Fibroblast of lung (primary cell): ENCODE results near the gene ZFP14. TPM values are rescaled to one million over a fixed set of nuclear protein-coding genes. Genes with fewer than 3 reads are reported as not detected.
A peak's percentile ranks its signal among the peaks of the same experiment; 100 is the strongest.

Source experiments
- DNase-seq, 2 donors: peaks; one replicate each; pipeline versions ENCODE4 v3.0.0 to v3.0.0-alpha.2; 2010; ENCODE audit warnings: low read depth in 2 of 2
- H2AFZ ChIP-seq: 2 replicates; pipeline ENCODE4 v1.5.1; 2012; ENCODE audit warnings: low read length, control low read depth, inconsistent platforms
- H3K27ac ChIP-seq: 2 replicates; pipeline ENCODE4 v1.5.1; 2011; ENCODE audit warnings: low read length, control low read depth; ENCODE audit not compliant: insufficient read depth
- H3K27me3 ChIP-seq: 2 replicates; pipeline ENCODE4 v1.5.1; 2011; ENCODE audit warnings: mild to moderate bottlenecking, low read length; ENCODE audit not compliant: control insufficient read depth, insufficient read depth
- H3K36me3 ChIP-seq: 2 replicates; pipeline ENCODE4 v1.5.1; 2011; ENCODE audit warnings: low read length; ENCODE audit not compliant: control insufficient read depth, insufficient read depth
- H3K4me1 ChIP-seq: 2 replicates; pipeline ENCODE4 v1.5.1; 2011; ENCODE audit warnings: low read length; ENCODE audit not compliant: control insufficient read depth, insufficient read depth; ENCODE audit errors: extremely low read depth
- H3K4me2 ChIP-seq: 2 replicates; pipeline ENCODE4 v1.5.1; 2011; ENCODE audit warnings: low read length, control low read depth; ENCODE audit not compliant: insufficient read depth; ENCODE audit errors: extremely low read depth
- H3K4me3 ChIP-seq, 4 experiments: fragments of 200-600 bp in 1 of 4; sonication (generic) in 1 of 4; replicated peaks in 1 of 4; 2 replicates each; pipeline ENCODE4 v1.5.1; 2011 to 2016; ENCODE audit warnings: low read length in 4 of 4, low read depth in 3 of 4, mild to moderate bottlenecking in 3 of 4, control low read depth in 2 of 4, inconsistent platforms in 1 of 4, mixed read lengths in 1 of 4; ENCODE audit not compliant: insufficient read depth in 1 of 4; ENCODE audit errors: control extremely low read depth in 1 of 4
- H3K79me2 ChIP-seq: 2 replicates; pipeline ENCODE4 v1.5.1; 2012; ENCODE audit warnings: mild to moderate bottlenecking, low read length, inconsistent platforms; ENCODE audit not compliant: control insufficient read depth, insufficient read depth
- H3K9ac ChIP-seq: 2 replicates; pipeline ENCODE4 v1.5.1; 2011; ENCODE audit warnings: mild to moderate bottlenecking, low read length, control low read depth; ENCODE audit not compliant: insufficient read depth
- H3K9me3 ChIP-seq: 2 replicates; pipeline ENCODE4 v1.5.1; 2012; ENCODE audit warnings: low read depth, low read length; ENCODE audit not compliant: control insufficient read depth, insufficient read depth
- H4K20me1 ChIP-seq: 2 replicates; pipeline ENCODE4 v1.5.1; 2011; ENCODE audit warnings: low read length; ENCODE audit not compliant: control insufficient read depth, insufficient read depth; ENCODE audit errors: extremely low read depth
- CTCF ChIP-seq, 2 donors: IDR thresholded peaks in 1 of 2; conservative IDR thresholded peaks in 1 of 2; 1 replicate in 1 of 2; 2 replicates in 1 of 2; pipeline ENCODE4 v1.5.1; 2011 to 2012; ENCODE audit warnings: low read length in 2 of 2, control low read depth in 1 of 2, inconsistent platforms in 1 of 2, low read depth in 1 of 2, mild to moderate bottlenecking in 1 of 2
- EZH2 ChIP-seq: IDR thresholded peaks from 2 replicates; pipeline ENCODE4 v1.5.1; 2012; ENCODE audit warnings: low read length, control low read depth, mild to moderate bottlenecking; ENCODE audit errors: missing control alignments
- polyA plus RNA-seq, 2 donors: library from polyadenylated mRNA; depleted of rRNA in 1 of 2; stranded (reverse) in 1 of 2; unstranded in 1 of 2; fragments of >200 nt; gene quantifications; 2 replicates each; pipeline ENCODE4 v1.2.1, GENCODE V29; 2011 to 2012; ENCODE audit warnings: missing spikeins in 1 of 2
- total RNA-seq: library from RNA; depleted of rRNA; stranded (reverse); fragments of >200 nt; gene quantifications from 2 replicates; pipeline ENCODE4 v1.2.1, GENCODE V29; 2014

The ZFP14 gene
- total and polyA plus RNA-seq, 2 donors (not counting 1 experiment from before 2014, with no cell fraction given) = 1.2 to 8.1 TPM

GRCh38 chr19:36379510-36379819, 464 bp upstream of the ZFP14 start:
- H2AFZ ChIP-seq = peak overlapping the region; percentile 90
- H3K4me1 ChIP-seq = no peaks in the 10 kb centered on the region
- no peaks in the 10 kb centered on the region for H3K27me3 ChIP-seq
- H3K4me2 ChIP-seq = peak overlapping the region; percentile 71
- H3K27ac ChIP-seq = no peak overlapping the region
- no peaks in the 10 kb centered on the region for H3K36me3 ChIP-seq
- no peaks in the 10 kb centered on the region for H4K20me1 ChIP-seq
- DNase-seq = no peak
- H3K4me3 ChIP-seq = peak overlapping the region; percentile 36 to 81 (median 42)
- TF ChIP-seq CTCF (conservative IDR thresholded peaks at IDR 0.05 in 1 of 2, IDR thresholded peaks at IDR 0.05 in 1 of 2; ENCODE audit: low read depth in 1 of 2, low read length in 2 of 2) (no peak), EZH2 (no peak)
- no peaks in the 10 kb centered on the region for H3K79me2 ChIP-seq
- H3K9me3 ChIP-seq = no peaks in the 10 kb centered on the region
- H3K9ac ChIP-seq = no peak overlapping the region

- no peaks in the 10 kb centered on the region for H3K27me3 ChIP-seq
- H3K79me2 ChIP-seq = no peaks in the 10 kb centered on the region
- no peaks in the 10 kb centered on the region for H3K4me1 ChIP-seq
- DNase-seq = no peak
- no peak for TF ChIP-seq CTCF (conservative IDR thresholded peaks at IDR 0.05 in 1 of 2, IDR thresholded peaks at IDR 0.05 in 1 of 2; ENCODE audit: low read depth in 1 of 2, low read length in 2 of 2)
- no peak for TF ChIP-seq EZH2
- peak overlapping the region; percentile 63 for H2AFZ ChIP-seq
- H3K27ac ChIP-seq = no peak overlapping the region
- H3K36me3 ChIP-seq = no peaks in the 10 kb centered on the region
- peak overlapping the region; percentile 84 for H3K4me2 ChIP-seq
- H3K4me3 ChIP-seq = peak overlapping the region; percentile 36 to 92 (median 59)
- H3K9me3 ChIP-seq = no peaks in the 10 kb centered on the region
- H3K9ac ChIP-seq = no peak overlapping the region
- no peaks in the 10 kb centered on the region for H4K20me1 ChIP-seq
Observed at GRCh38 chr19:36377541-36378178, 1.3 kb downstream of the ZFP14 start.

- DNase-seq = no peak
- Histone ChIP-seq H3K27ac (no peak overlapping the region), H2AFZ (no peak overlapping the region), H3K4me2 (no peak overlapping the region), H3K4me3 (no peak overlapping the region), H3K79me2 (no peaks in the 10 kb centered on the region), H3K9me3 (no peaks in the 10 kb centered on the region), H3K27me3 (no peaks in the 10 kb centered on the region), H3K4me1 (no peaks in the 10 kb centered on the region), H3K36me3 (no peaks in the 10 kb centered on the region), H3K9ac (no peak overlapping the region), H4K20me1 (no peaks in the 10 kb centered on the region)
- TF ChIP-seq EZH2 = no peak
- TF ChIP-seq CTCF (conservative IDR thresholded peaks at IDR 0.05 in 1 of 2, IDR thresholded peaks at IDR 0.05 in 1 of 2; ENCODE audit: low read depth in 1 of 2, low read length in 2 of 2) = no peak
Observed at GRCh38 chr19:36373638-36374156, 5.3 kb downstream of the ZFP14 start.
